Measurements from ENCODE around the gene NKAPD1. TPM values are rescaled to one million over a fixed set of nuclear protein-coding genes. Genes with fewer than 3 reads are reported as not detected.

Gene NKAPD1
- total RNA-seq, 2 experiments from 2014 or later = 23.7 to 45.3 TPM

GRCh38 chr11:112121981-112122615 is 48.0 kb downstream of the NKAPD1 start:
- Mint-ChIP-seq H3K4me3 (no peak overlapping the region), H3K36me3 (ENCODE audit: low read depth) (no peaks in the 10 kb centered on the region), H3K27ac (no peak overlapping the region), H3K27me3 (no peaks in the 10 kb centered on the region), H3K9me3 (ENCODE audit: low read depth) (no peaks in the 10 kb centered on the region), H3K4me1 (peaks cover 9% of the 10 kb centered on the region)
- CTCF ChIA-PET = interaction anchor here (0.6 to 1.2 kb wide), 5 partner anchors 12 to 226 kb away, joined by 3 to 4 read pairs (median 3); no protein-coding TSS in a partner anchor
- POLR2A ChIA-PET = interaction anchor here (0.7 kb wide), 1 partner anchor 24 kb away, joined by 3 read pairs; no protein-coding TSS in a partner anchor
- DNase-seq = no peak
- no peak for ATAC-seq
- intact Hi-C loops (cut with DNase I, micrococcal nuclease) = no loop called here

- Mint-ChIP-seq H3K36me3 (ENCODE audit: low read depth) (no peaks in the 10 kb centered on the region), H3K4me1 (peaks cover 9% of the 10 kb centered on the region), H3K4me3 (no peak overlapping the region), H3K9me3 (ENCODE audit: low read depth) (no peaks in the 10 kb centered on the region), H3K27me3 (no peaks in the 10 kb centered on the region), H3K27ac (no peak overlapping the region)
- intact Hi-C loops (cut with DNase I, micrococcal nuclease) = no loop called here
- CTCF ChIA-PET = no interaction called here
- ATAC-seq (no peak), DNase-seq (no peak)
- POLR2A ChIA-PET = no interaction called here
Observed at GRCh38 chr11:112123129-112123528, 49.0 kb downstream of the NKAPD1 start.

GRCh38 chr11:112127056-112127455 is 53.0 kb downstream of the NKAPD1 start:
- no peak overlapping the region for H3K4me3 Mint-ChIP-seq
- CTCF ChIA-PET = interaction anchor here (0.6 kb wide), 1 partner anchor 41 kb away, joined by 3 read pairs; no protein-coding TSS in a partner anchor
- H3K36me3 Mint-ChIP-seq (ENCODE audit: low read depth) = no peaks in the 10 kb centered on the region
- ATAC-seq (no peak), DNase-seq (no peak)
- H3K9me3 Mint-ChIP-seq (ENCODE audit: low read depth) = no peaks in the 10 kb centered on the region
- no peaks in the 10 kb centered on the region for H3K27me3 Mint-ChIP-seq
- intact Hi-C loops (cut with DNase I, micrococcal nuclease) = no loop called here
- H3K27ac Mint-ChIP-seq = no peak overlapping the region
- POLR2A ChIA-PET = no interaction called here
- peaks cover 3% of the 10 kb centered on the region for H3K4me1 Mint-ChIP-seq

DNA sequence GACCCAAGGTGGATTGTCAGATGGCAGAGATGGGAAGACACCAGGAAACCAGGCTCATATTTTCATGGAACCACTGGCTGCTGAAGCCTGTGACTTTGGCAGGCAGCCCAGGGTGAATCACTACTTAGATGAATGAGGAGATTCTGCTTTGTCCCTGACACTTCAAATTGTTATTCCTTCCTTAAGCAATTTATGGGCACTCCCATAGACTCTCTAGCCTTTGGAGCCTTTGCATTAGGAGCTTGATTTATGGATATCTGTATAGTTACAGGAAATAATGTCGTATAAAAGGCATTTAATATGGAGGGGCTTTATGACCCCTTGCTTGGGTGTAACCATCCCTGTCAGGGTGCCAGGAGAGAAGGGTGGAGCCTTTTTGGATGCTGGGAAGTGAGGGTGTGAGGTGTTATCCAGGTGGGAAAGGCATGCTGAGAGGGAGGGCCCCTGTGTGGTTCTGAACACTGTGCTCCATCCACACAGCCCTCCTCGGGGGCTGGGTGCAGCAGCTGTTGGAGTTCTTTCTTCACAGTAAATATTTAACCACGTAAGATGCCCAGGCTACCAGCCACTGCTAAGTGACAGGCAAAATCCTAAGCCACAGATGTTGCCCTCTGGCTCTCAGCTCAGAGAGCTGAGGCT is 54.5 kb downstream of the NKAPD1 start:
- ATAC-seq = no peak
- H3K4me3 Mint-ChIP-seq = no peak overlapping the region
- H3K36me3 Mint-ChIP-seq (ENCODE audit: low read depth) = no peaks in the 10 kb centered on the region
- intact Hi-C loops (cut with DNase I, micrococcal nuclease) = no loop called here
- ChIA-PET CTCF (interaction anchor here (0.7 to 3.1 kb wide), 2 partner anchors 15 to 278 kb away, joined by 4 to 15 read pairs; no protein-coding TSS in a partner anchor), POLR2A (no interaction called here)
- H3K4me1 Mint-ChIP-seq = peaks cover 3% of the 10 kb centered on the region
- no peaks in the 10 kb centered on the region for H3K9me3 Mint-ChIP-seq (ENCODE audit: low read depth)
- no peak for DNase-seq
- no peak overlapping the region for H3K27ac Mint-ChIP-seq
- no peaks in the 10 kb centered on the region for H3K27me3 Mint-ChIP-seq

GRCh38 chr11:112129656-112130055 is 55.6 kb downstream of the NKAPD1 start:
- Mint-ChIP-seq H3K36me3 (ENCODE audit: low read depth) (no peaks in the 10 kb centered on the region), H3K9me3 (ENCODE audit: low read depth) (no peaks in the 10 kb centered on the region), H3K27ac (no peak overlapping the region), H3K27me3 (no peaks in the 10 kb centered on the region), H3K4me3 (no peak overlapping the region), H3K4me1 (peaks cover 3% of the 10 kb centered on the region)
- POLR2A ChIA-PET = no interaction called here
- DNase-seq = no peak
- intact Hi-C loops (cut with DNase I, micrococcal nuclease) = no loop called here
- CTCF ChIA-PET = interaction anchor here (3.1 kb wide), 1 partner anchor 16 kb away, joined by 15 read pairs; no protein-coding TSS in a partner anchor
- no peak for ATAC-seq

GRCh38 chr11:112132737-112133136 is 58.6 kb downstream of the NKAPD1 start:
- Mint-ChIP-seq H3K9me3 (ENCODE audit: low read depth) (no peaks in the 10 kb centered on the region), H3K27ac (no peak overlapping the region), H3K4me1 (peaks cover 3% of the 10 kb centered on the region), H3K4me3 (no peak overlapping the region), H3K36me3 (ENCODE audit: low read depth) (no peaks in the 10 kb centered on the region), H3K27me3 (no peaks in the 10 kb centered on the region)
- POLR2A ChIA-PET = no interaction called here
- CTCF ChIA-PET = interaction anchor here (0.7 kb wide), 1 partner anchor 18 kb away, joined by 3 read pairs; no protein-coding TSS in a partner anchor
- intact Hi-C loops (cut with DNase I, micrococcal nuclease) = no loop called here
- DNase-seq = no peak
- no peak for ATAC-seq

- DNase-seq (no peak), ATAC-seq (no peak)
- Mint-ChIP-seq H3K9me3 (ENCODE audit: low read depth) (no peaks in the 10 kb centered on the region), H3K4me3 (no peak overlapping the region), H3K36me3 (ENCODE audit: low read depth) (no peaks in the 10 kb centered on the region), H3K27me3 (no peaks in the 10 kb centered on the region), H3K4me1 (peaks cover 3% of the 10 kb centered on the region), H3K27ac (no peak overlapping the region)
- ChIA-PET CTCF (no interaction called here), POLR2A (interaction anchor here (0.7 kb wide), 1 partner anchor 608 kb away, joined by 4 read pairs; no protein-coding TSS in a partner anchor)
- intact Hi-C loops (cut with DNase I, micrococcal nuclease) = no loop called here
Observed at GRCh38 chr11:112134473-112134872, 60.4 kb downstream of the NKAPD1 start.

Other genes starting within 250 kb of the NKAPD1 start
- gene ALG9, start 202.7 kb upstream of the NKAPD1 start, total RNA-seq = 10 to 100 TPM; 30.4 to 41.2 TPM
- 1 to 10 TPM; 5.9 to 6.0 TPM for gene FDXACB1, start 195.1 kb upstream of the NKAPD1 start, total RNA-seq
- gene CFAP68, start 194.8 kb upstream of the NKAPD1 start, total RNA-seq = 10 to 100 TPM; 32.1 to 49.7 TPM
- not detected for gene CRYAB, start 162.5 kb upstream of the NKAPD1 start, total RNA-seq
- not detected for gene HSPB2, start 161.6 kb upstream of the NKAPD1 start, total RNA-seq
- not detected for gene C11orf52, start 155.4 kb upstream of the NKAPD1 start, total RNA-seq
- gene DIXDC1, start 137.0 kb upstream of the NKAPD1 start, total RNA-seq = 10 to 100 TPM in 1 of 2 experiments, 1 to 10 TPM in 1; 10.0 to 14.0 TPM
- 10 to 100 TPM; 47.8 to 49.1 TPM for gene DLAT, start 48.9 kb upstream of the NKAPD1 start, total RNA-seq
- gene PIH1D2, start 282 bp upstream of the NKAPD1 start, total RNA-seq = under 1 TPM; 0.57 to 0.61 TPM
- 10 to 100 TPM; 50.5 to 52.6 TPM for gene TIMM8B, start 12.5 kb downstream of the NKAPD1 start, total RNA-seq
- gene SDHD, start 12.6 kb downstream of the NKAPD1 start, total RNA-seq = 10 to 100 TPM; 79.8 to 84.9 TPM
- not detected for gene IL18, start 89.8 kb downstream of the NKAPD1 start, total RNA-seq
- gene TEX12, start 93.1 kb downstream of the NKAPD1 start, total RNA-seq = under 1 TPM; 0.32 to 0.34 TPM
- under 1 TPM; 0.63 to 0.75 TPM for gene BCO2, start 101.2 kb downstream of the NKAPD1 start, total RNA-seq
- gene PTS, start 152.1 kb downstream of the NKAPD1 start, total RNA-seq = 10 to 100 TPM; 17.4 to 23.8 TPM
- gene PLET1, start 186.6 kb downstream of the NKAPD1 start, total RNA-seq = not detected

Measured in activated CD4-positive, alpha-beta T cell treated with anti-CD3 and anti-CD28 coated beads for 36 hours (primary cell).